ENCODE data around the gene PCDHB12.
A peak's percentile ranks its signal among the peaks of the same experiment; 100 is the strongest.
"Not testable (repeated sequence)": the region's sequence is repeated elsewhere in the genome, so short reads cannot be mapped to it uniquely, and the experiment has no call there.

The PCDHB12 gene

GRCh38 chr5:141208478-141208877 is at the start of gene PCDHB12:
TSS of gene PCDHB12 (plus strand) at chr5:141208719. CDS start at chr5:141208908, 189 bp downstream.
- Histone ChIP-seq H3K79me2 (ENCODE audit: control insufficient read depth, insufficient read depth, low read length, unreplicated experiment) (no peaks in the 10 kb centered on the region), H3K27me3 (ENCODE audit: insufficient read depth, low read length) (peaks cover 30% of the 10 kb centered on the region), H3K27ac (ENCODE audit: low read depth, low read length) (no peak within 1 kb of the TSS), H3K4me1 (ENCODE audit: control insufficient read depth, insufficient read depth, low read length, unreplicated experiment) (no peaks in the 10 kb centered on the region), H2AFZ (ENCODE audit: low read length, unreplicated experiment) (no peak within 1 kb of the TSS), H3K4me3 (ENCODE audit: low read depth, low read length) (no peak within 1 kb of the TSS), H3K36me3 (ENCODE audit: insufficient read depth, low read length) (no peaks in the 10 kb centered on the region)

GRCh38 chr5:141172381-141173204 is 35.9 kb upstream of the PCDHB12 start, which contains the start of gene PCDHB7:
TSS of gene PCDHB7 (plus strand) at chr5:141172644. CDS start at chr5:141172836, 192 bp downstream.
- H3K36me3 ChIP-seq (ENCODE audit: insufficient read depth, low read length): no peaks in the 10 kb centered on the region
- no peaks in the 10 kb centered on the region for H3K79me2 ChIP-seq (ENCODE audit: control insufficient read depth, insufficient read depth, low read length, unreplicated experiment)
- H3K27me3 ChIP-seq (ENCODE audit: insufficient read depth, low read length): peaks cover 27% of the 10 kb centered on the region
- peak within 1 kb of the TSS; percentile 41 for H2AFZ ChIP-seq (ENCODE audit: low read length, unreplicated experiment)
- H3K4me3 ChIP-seq (ENCODE audit: low read depth, low read length): no peak within 1 kb of the TSS
- no peak within 1 kb of the TSS for H3K27ac ChIP-seq (ENCODE audit: low read depth, low read length)
- H3K4me1 ChIP-seq (ENCODE audit: control insufficient read depth, insufficient read depth, low read length, unreplicated experiment): no peaks in the 10 kb centered on the region

GRCh38 chr5:141174291-141175104 is 34.0 kb upstream of the PCDHB12 start:
- not testable (repeated sequence) for H3K4me3 ChIP-seq (ENCODE audit: low read depth, low read length); H3K27ac ChIP-seq (ENCODE audit: low read depth, low read length); H3K36me3 ChIP-seq (ENCODE audit: insufficient read depth, low read length); H2AFZ ChIP-seq (ENCODE audit: low read length, unreplicated experiment); H3K79me2 ChIP-seq (ENCODE audit: control insufficient read depth, insufficient read depth, low read length, unreplicated experiment); H3K4me1 ChIP-seq (ENCODE audit: control insufficient read depth, insufficient read depth, low read length, unreplicated experiment)
- H3K27me3 ChIP-seq (ENCODE audit: insufficient read depth, low read length): peaks cover 36% of the 10 kb centered on the region

- Histone ChIP-seq H3K79me2 (ENCODE audit: control insufficient read depth, insufficient read depth, low read length, unreplicated experiment) (no peaks in the 10 kb centered on the region), H3K27ac (ENCODE audit: low read depth, low read length) (no peak overlapping the region), H3K4me3 (ENCODE audit: low read depth, low read length) (no peak overlapping the region), H3K27me3 (ENCODE audit: insufficient read depth, low read length) (peaks cover 36% of the 10 kb centered on the region), H2AFZ (ENCODE audit: low read length, unreplicated experiment) (no peak overlapping the region), H3K36me3 (ENCODE audit: insufficient read depth, low read length) (no peaks in the 10 kb centered on the region), H3K4me1 (ENCODE audit: control insufficient read depth, insufficient read depth, low read length, unreplicated experiment) (no peaks in the 10 kb centered on the region)
Observed at GRCh38 chr5:141175933-141176332, 32.6 kb upstream of the PCDHB12 start.

- not testable (repeated sequence) for H3K79me2 ChIP-seq (ENCODE audit: control insufficient read depth, insufficient read depth, low read length, unreplicated experiment); H2AFZ ChIP-seq (ENCODE audit: low read length, unreplicated experiment); H3K4me1 ChIP-seq (ENCODE audit: control insufficient read depth, insufficient read depth, low read length, unreplicated experiment); H3K27ac ChIP-seq (ENCODE audit: low read depth, low read length); H3K4me3 ChIP-seq (ENCODE audit: low read depth, low read length); H3K36me3 ChIP-seq (ENCODE audit: insufficient read depth, low read length)
- peaks cover 36% of the 10 kb centered on the region for H3K27me3 ChIP-seq (ENCODE audit: insufficient read depth, low read length)
Observed at GRCh38 chr5:141177577-141178191, 30.8 kb upstream of the PCDHB12 start, which contains the start of gene PCDHB8. TSS of gene PCDHB8 (plus strand) at chr5:141177790. CDS start at chr5:141178035, 245 bp downstream.

- H3K4me1 ChIP-seq (ENCODE audit: control insufficient read depth, insufficient read depth, low read length, unreplicated experiment); H3K27ac ChIP-seq (ENCODE audit: low read depth, low read length); H3K36me3 ChIP-seq (ENCODE audit: insufficient read depth, low read length); H3K4me3 ChIP-seq (ENCODE audit: low read depth, low read length); H2AFZ ChIP-seq (ENCODE audit: low read length, unreplicated experiment); H3K79me2 ChIP-seq (ENCODE audit: control insufficient read depth, insufficient read depth, low read length, unreplicated experiment): not testable (repeated sequence)
- peaks cover 29% of the 10 kb centered on the region for H3K27me3 ChIP-seq (ENCODE audit: insufficient read depth, low read length)
Observed at GRCh38 chr5:141179371-141179770, 29.1 kb upstream of the PCDHB12 start.

GRCh38 chr5:141179876-141180275 is 28.6 kb upstream of the PCDHB12 start:
- H2AFZ ChIP-seq (ENCODE audit: low read length, unreplicated experiment); H3K27ac ChIP-seq (ENCODE audit: low read depth, low read length); H3K36me3 ChIP-seq (ENCODE audit: insufficient read depth, low read length); H3K4me3 ChIP-seq (ENCODE audit: low read depth, low read length); H3K4me1 ChIP-seq (ENCODE audit: control insufficient read depth, insufficient read depth, low read length, unreplicated experiment); H3K79me2 ChIP-seq (ENCODE audit: control insufficient read depth, insufficient read depth, low read length, unreplicated experiment): not testable (repeated sequence)
- H3K27me3 ChIP-seq (ENCODE audit: insufficient read depth, low read length): peaks cover 28% of the 10 kb centered on the region

- Histone ChIP-seq H3K4me1 (ENCODE audit: control insufficient read depth, insufficient read depth, low read length, unreplicated experiment) (no peaks in the 10 kb centered on the region), H3K27me3 (ENCODE audit: insufficient read depth, low read length) (peaks cover 24% of the 10 kb centered on the region), H3K79me2 (ENCODE audit: control insufficient read depth, insufficient read depth, low read length, unreplicated experiment) (no peaks in the 10 kb centered on the region), H3K36me3 (ENCODE audit: insufficient read depth, low read length) (no peaks in the 10 kb centered on the region), H3K27ac (ENCODE audit: low read depth, low read length) (no peak overlapping the region), H2AFZ (ENCODE audit: low read length, unreplicated experiment) (no peak overlapping the region), H3K4me3 (ENCODE audit: low read depth, low read length) (no peak overlapping the region)
Observed at GRCh38 chr5:141180313-141180712, 28.2 kb upstream of the PCDHB12 start.

- Histone ChIP-seq H3K79me2 (ENCODE audit: control insufficient read depth, insufficient read depth, low read length, unreplicated experiment) (no peaks in the 10 kb centered on the region), H3K27me3 (ENCODE audit: insufficient read depth, low read length) (peaks cover 13% of the 10 kb centered on the region), H3K36me3 (ENCODE audit: insufficient read depth, low read length) (no peaks in the 10 kb centered on the region), H3K4me1 (ENCODE audit: control insufficient read depth, insufficient read depth, low read length, unreplicated experiment) (no peaks in the 10 kb centered on the region), H2AFZ (ENCODE audit: low read length, unreplicated experiment) (no peak within 1 kb of the TSS), H3K27ac (ENCODE audit: low read depth, low read length) (no peak within 1 kb of the TSS), H3K4me3 (ENCODE audit: low read depth, low read length) (no peak within 1 kb of the TSS)
Observed at GRCh38 chr5:141182248-141182647, 26.3 kb upstream of the PCDHB12 start, which contains the start of gene PCDHB16. TSS of gene PCDHB16 (plus strand) at chr5:141182387. CDS start at chr5:141182560, 173 bp downstream.

GRCh38 chr5:141184117-141184855 is 24.2 kb upstream of the PCDHB12 start:
- not testable (repeated sequence) for H3K27ac ChIP-seq (ENCODE audit: low read depth, low read length); H3K4me3 ChIP-seq (ENCODE audit: low read depth, low read length); H3K4me1 ChIP-seq (ENCODE audit: control insufficient read depth, insufficient read depth, low read length, unreplicated experiment); H3K79me2 ChIP-seq (ENCODE audit: control insufficient read depth, insufficient read depth, low read length, unreplicated experiment); H3K36me3 ChIP-seq (ENCODE audit: insufficient read depth, low read length); H3K27me3 ChIP-seq (ENCODE audit: insufficient read depth, low read length); H2AFZ ChIP-seq (ENCODE audit: low read length, unreplicated experiment)

All from ACC112 (cell line).